OCI-M1 (cell line): ENCODE measurements around the gene CD244.
"Not testable (repeated sequence)": the region's sequence is repeated elsewhere in the genome, so short reads cannot be mapped to it uniquely, and the experiment has no call there.

Experiments
- DNase-seq: peaks from one replicate; lab custom pipeline; 2025; lab: John Stamatoyannopoulos, UW

Gene CD244

GRCh38 chr1:160879056-160879455 lies 16.4 kb upstream of the CD244 start:
- DNase-seq: no peak

GRCh38 chr1:160877221-160877620 lies 14.5 kb upstream of the CD244 start:
- peak; percentile 21 for DNase-seq

GRCh38 chr1:160876311-160876710 lies 13.6 kb upstream of the CD244 start:
- DNase-seq: no peak

- not testable (repeated sequence) for DNase-seq
Measured at GRCh38 chr1:160875591-160875990, 12.9 kb upstream of the CD244 start.

GRCh38 chr1:160874935-160875334 lies 12.2 kb upstream of the CD244 start:
- DNase-seq: no peak

- DNase-seq: peak; percentile 40
Measured at GRCh38 chr1:160868141-160868540, 5.5 kb upstream of the CD244 start.

GRCh38 chr1:160867651-160868050 lies 5.0 kb upstream of the CD244 start:
- peak; percentile 75 for DNase-seq

- no peak for DNase-seq
Measured at GRCh38 chr1:160866695-160867260, 4.1 kb upstream of the CD244 start.

- DNase-seq: no peak
Measured at GRCh38 chr1:160866001-160866694, 3.5 kb upstream of the CD244 start.

GRCh38 chr1:160865337-160865736 lies 2.6 kb upstream of the CD244 start:
- DNase-seq: peak; percentile 29

- DNase-seq: no peak
Measured at GRCh38 chr1:160864173-160864572, 1.5 kb upstream of the CD244 start.

GRCh38 chr1:160863774-160864131 lies 1.1 kb upstream of the CD244 start:
- DNase-seq: no peak

- no peak for DNase-seq
Measured at GRCh38 chr1:160863061-160863773, 530 bp upstream of the CD244 start.

- DNase-seq: no peak
Measured at GRCh38 chr1:160860840-160861505, 1.7 kb downstream of the CD244 start.

GRCh38 chr1:160859166-160859565 lies 3.5 kb downstream of the CD244 start:
- DNase-seq: no peak

- no peak for DNase-seq
Measured at GRCh38 chr1:160858507-160858906, 4.2 kb downstream of the CD244 start.

- DNase-seq: no peak
Measured at GRCh38 chr1:160858097-160858496, 4.6 kb downstream of the CD244 start.

- DNase-seq: no peak
Measured at GRCh38 chr1:160855181-160855981, 7.3 kb downstream of the CD244 start.

- DNase-seq: no peak
Measured at GRCh38 chr1:160853754-160854153, 8.9 kb downstream of the CD244 start.

- DNase-seq: no peak
Measured at GRCh38 chr1:160853014-160853413, 9.7 kb downstream of the CD244 start.

- DNase-seq: no peak
Measured at GRCh38 chr1:160850993-160851392, 11.7 kb downstream of the CD244 start.

- no peak for DNase-seq
Measured at GRCh38 chr1:160850541-160850940, 12.1 kb downstream of the CD244 start.
